NK-92 (cell line): Measurements from ENCODE around the gene SLC23A2.

Source experiments
- DNase-seq: peaks from one replicate; lab custom pipeline; 2025; ENCODE audit not compliant: unreplicated experiment; lab: John Stamatoyannopoulos, UW

SLC23A2 gene

DNA sequence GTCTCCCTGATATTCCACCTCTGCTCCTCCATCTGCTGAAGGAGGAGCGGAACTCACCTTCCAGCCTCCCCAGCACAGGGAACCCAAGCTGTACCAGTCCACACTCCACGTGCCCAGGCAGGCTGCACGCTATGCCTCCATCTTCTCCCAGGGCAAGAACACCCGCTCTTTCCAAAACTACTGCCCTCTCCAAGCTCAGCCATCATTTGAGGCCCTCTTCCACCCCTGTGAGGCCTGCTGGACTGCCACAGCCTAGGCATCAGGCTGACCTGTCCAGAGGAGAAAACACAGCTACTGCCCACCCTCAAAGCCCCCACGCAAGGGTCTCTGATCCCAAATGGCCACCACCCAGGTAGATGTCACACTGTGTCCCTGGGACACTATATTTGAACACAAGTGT, 179.7 kb downstream of the SLC23A2 start:
- DNase-seq, result no peak

DNA sequence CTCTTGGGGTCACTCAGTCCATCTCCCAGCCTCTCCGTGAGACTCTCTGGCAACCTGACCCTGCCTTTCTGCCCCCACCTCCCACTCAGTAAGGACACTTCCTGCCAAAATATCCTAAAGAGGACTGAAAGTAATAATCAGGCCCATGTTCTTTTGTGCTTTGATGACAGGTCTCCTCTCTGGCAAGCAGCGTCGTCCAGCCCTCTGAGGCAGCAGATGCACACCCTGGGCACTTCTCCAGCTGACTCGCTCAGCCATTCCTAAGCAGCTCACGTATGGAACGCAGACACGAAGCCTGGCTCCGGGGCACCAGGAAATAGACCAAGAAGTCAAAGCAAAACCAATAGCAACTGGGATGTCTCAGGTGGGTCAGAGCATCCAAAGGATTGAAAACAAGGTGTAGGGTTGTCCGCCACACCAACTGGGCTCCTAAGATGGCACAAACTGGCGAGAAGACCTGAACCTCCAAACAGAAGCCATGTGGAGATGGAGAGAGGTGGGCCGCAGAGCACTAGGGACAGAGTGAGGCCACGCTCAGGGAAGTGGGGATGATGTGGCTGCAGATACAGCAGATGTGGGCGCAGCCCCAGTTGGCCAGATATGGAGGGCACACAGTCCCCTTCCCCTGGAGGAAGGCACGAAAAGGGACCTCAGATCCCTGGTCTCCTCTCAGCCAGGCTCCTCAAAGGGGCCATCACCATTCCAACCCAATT, 180.3 kb downstream of the SLC23A2 start:
- no peak for DNase-seq

GRCh38 chr20:4819901-4820300, 181.4 kb downstream of the SLC23A2 start:
- no peak for DNase-seq

GRCh38 chr20:4817230-4817671, 184.1 kb downstream of the SLC23A2 start:
- no peak for DNase-seq

- DNase-seq, result no peak
These were observed 185.7 kb downstream of the SLC23A2 start for GRCh38 chr20:4815628-4816027.

GRCh38 chr20:4814696-4815252, 186.5 kb downstream of the SLC23A2 start:
- DNase-seq, result no peak

- no peak for DNase-seq
These were observed 187.2 kb downstream of the SLC23A2 start for GRCh38 chr20:4813863-4814695.

DNA sequence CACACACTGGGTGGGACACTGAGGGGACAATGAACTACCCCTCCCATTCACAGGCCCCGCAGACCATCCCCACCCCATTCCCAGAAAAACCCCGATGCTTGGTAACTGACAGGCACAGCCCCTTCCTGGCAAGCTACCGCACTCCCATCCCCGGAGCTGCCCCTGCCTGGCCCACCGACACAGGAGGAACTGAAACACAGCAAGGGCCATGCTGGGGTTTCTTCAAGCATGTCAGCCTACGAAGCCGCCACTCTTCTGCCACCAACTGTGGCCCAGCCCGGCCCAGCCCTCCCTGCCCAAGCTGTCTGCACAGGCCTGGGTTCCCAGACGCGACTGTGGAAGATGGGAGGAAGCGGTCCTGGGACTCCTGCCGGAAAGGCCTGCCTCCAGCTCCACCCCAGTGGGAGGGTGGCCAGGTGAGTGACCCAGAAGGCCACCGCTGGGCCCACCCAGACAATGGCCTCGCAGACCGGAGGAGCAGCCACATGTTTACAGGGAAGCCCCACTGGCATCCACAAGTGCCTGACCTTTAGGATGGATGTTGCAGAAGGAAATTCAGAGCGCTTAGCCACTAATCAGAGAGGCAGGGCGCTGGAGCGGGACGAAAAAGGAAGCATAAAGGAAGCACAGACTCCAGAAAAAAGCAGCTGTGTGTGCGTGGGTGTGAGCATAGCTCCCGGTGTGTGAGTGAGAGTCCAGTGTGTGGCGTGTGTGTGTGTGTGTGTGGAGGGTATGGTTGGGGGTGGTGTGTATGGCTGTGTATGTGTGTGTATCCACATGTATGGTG, 188.0 kb downstream of the SLC23A2 start:
- DNase-seq, result no peak

GRCh38 chr20:4812641-4813075, 188.7 kb downstream of the SLC23A2 start:
- no peak for DNase-seq

- no peak for DNase-seq
These were observed 189.1 kb downstream of the SLC23A2 start for GRCh38 chr20:4812216-4812615.

GRCh38 chr20:4811661-4812181, 189.6 kb downstream of the SLC23A2 start:
- DNase-seq, result no peak

DNA sequence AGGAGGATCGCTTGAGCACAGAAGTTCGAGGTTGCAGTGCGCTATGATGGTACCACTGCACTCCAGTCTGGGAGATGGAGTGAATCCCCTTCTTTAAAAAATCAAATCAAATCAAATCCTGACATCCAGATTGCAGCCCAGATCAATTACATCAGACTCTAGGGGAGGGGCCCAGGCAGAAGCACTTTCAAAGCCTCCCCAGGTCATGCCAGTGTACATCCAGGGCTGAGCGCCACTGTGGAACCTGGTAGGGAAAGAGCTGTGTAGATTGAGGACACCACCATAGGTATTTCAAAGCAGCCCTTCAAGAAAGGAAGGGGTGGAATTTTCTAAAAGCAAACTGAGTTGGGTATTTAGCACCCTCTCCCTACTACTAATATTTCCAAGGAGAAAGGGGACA, 190.1 kb downstream of the SLC23A2 start:
- no peak for DNase-seq

DNA sequence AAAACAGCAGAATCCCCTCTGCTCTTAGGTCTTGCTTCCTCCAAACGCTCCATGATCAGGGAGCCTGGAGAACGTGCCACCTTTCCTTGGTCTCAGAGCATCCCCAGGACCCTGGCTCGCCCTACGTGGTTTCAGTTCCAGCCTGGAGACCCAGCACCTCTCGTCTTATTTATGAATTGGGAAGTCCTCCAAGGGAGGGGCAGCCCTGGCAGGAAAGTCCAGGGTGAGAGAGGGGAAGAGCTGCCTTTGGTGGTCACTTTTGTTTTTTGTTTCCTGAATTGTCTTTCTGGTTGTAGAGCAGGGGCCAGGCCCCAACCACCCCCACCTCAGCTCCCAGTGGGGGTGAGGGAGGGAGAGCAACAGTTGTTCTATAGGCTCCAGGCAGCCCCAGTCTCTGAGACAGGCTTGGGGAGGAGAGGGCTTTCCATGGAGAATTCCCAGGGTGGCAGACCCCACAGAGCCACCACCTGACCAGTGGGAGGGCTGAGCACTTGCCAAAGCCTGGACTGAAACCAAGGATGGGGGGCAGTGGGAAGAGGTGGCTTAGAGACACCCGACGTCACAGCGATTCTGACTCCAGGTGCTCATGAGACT, 190.8 kb downstream of the SLC23A2 start:
- DNase-seq, result no peak

DNA sequence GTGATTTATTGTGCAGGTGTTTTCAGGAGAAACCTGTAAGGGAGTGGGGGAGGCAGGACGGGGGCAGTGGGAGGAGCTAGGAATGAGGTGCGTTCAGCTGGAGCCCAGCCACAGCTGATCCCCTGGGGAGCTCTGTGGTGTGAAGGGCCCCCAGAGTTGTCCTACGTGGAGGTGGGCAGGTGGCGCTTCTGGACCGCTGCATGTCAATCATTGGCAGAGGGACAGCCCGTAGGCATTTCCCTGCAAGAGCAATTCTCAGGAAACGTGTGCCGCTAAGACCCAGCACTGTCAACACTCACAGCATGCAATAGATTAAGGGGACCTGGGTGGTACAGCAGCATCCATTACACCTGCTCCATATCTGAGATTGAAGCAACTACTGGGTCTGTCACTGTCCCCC, 191.6 kb downstream of the SLC23A2 start:
- DNase-seq, result no peak

DNA sequence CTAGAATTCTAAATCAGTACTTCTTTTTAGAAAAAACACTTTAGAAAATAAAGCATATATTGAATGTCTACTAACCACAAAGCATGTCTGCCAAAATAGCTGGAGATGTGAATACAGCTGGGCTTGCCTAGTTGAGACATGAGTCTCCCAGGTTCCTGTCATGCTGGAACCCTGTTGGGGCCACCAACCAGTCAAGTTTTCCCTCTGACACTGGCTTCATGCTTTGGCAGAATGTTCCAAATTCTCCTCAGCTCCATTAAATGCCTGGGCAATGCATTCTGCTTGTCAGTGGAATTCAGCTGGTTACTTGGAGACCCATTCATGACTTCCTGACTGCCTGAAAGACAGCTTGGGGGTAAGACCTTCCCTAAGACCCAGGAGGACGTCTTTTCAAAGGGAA, 192.4 kb downstream of the SLC23A2 start:
- no peak for DNase-seq

GRCh38 chr20:4805663-4806449, 195.5 kb downstream of the SLC23A2 start:
- no peak for DNase-seq

- no peak for DNase-seq
These were observed 198.8 kb downstream of the SLC23A2 start for GRCh38 chr20:4802527-4802926.
